H1 (cell line): ENCODE measurements around the gene XPNPEP1. TPM values are rescaled to one million over a fixed set of nuclear protein-coding genes. Genes with fewer than 3 reads are reported as not detected.

Source experiments
- CTCF ChIA-PET: fragments of 300-600 bp; sonication (Branson Sonifier 250); formaldehyde crosslinking; loops from one replicate; lab custom pipeline; 2021; ENCODE audit not compliant: partially characterized antibody; lab: Charles Lee
- POLR2A ChIA-PET: fragments of 300-600 bp; sonication (Branson Sonifier 250); formaldehyde crosslinking; loops from one replicate; lab custom pipeline; 2021; ENCODE audit warnings: inconsistent platforms; ENCODE audit not compliant: partially characterized antibody; lab: Charles Lee
- DNase-seq, 2 experiments: peaks; one replicate each; pipeline versions ENCODE4 v3.0.0 to v3.0.0-alpha.2; 2010 to 2022; ENCODE audit warnings: low spot score in 2 of 2, low read depth in 1 of 2, mixed read lengths in 1 of 2
- FAIRE-seq: peaks from 2 replicates; lab custom pipeline; 2011; peaks lifted over from hg19 to GRCh38; lab: Jason Lieb, UNC
- H2AFZ ChIP-seq: 2 replicates; pipeline ENCODE4 v1.8.1; 2012; ENCODE audit warnings: low read length, inconsistent platforms
- H2AK5ac ChIP-seq: 2 replicates; pipeline ENCODE4 v1.6.1; 2013; ENCODE audit warnings: low read depth, low read length
- H2BK120ac ChIP-seq: replicated peaks from 2 replicates; pipeline ENCODE3; 2013; ENCODE audit warnings: low read depth, low read length, inconsistent platforms
- H2BK12ac ChIP-seq: 2 replicates; pipeline ENCODE4 v1.6.1; 2013; ENCODE audit warnings: low read depth, low read length
- H2BK15ac ChIP-seq: 2 replicates; pipeline ENCODE4 v1.6.1; 2013; ENCODE audit warnings: low read length
- H2BK20ac ChIP-seq: 2 replicates; pipeline ENCODE4 v1.6.1; 2013; ENCODE audit warnings: low read length
- H2BK5ac ChIP-seq: 2 replicates; pipeline ENCODE4 v1.6.1; 2013; ENCODE audit warnings: low read depth, low read length
- H3K14ac ChIP-seq: 2 replicates; pipeline ENCODE4 v1.6.1; 2013; ENCODE audit warnings: inconsistent platforms; ENCODE audit not compliant: insufficient read length
- H3K18ac ChIP-seq: 2 replicates; pipeline ENCODE4 v1.6.1; 2013; ENCODE audit warnings: low read length; ENCODE audit errors: extremely low read depth
- H3K23ac ChIP-seq: 2 replicates; pipeline ENCODE4 v1.6.1; 2013; ENCODE audit warnings: inconsistent platforms; ENCODE audit not compliant: insufficient read length
- H3K23me2 ChIP-seq: 2 replicates; pipeline ENCODE4 v1.6.1; 2013; ENCODE audit warnings: low read depth, low read length
- H3K27ac ChIP-seq: 2 replicates; pipeline ENCODE4 v1.6.1; 2011; ENCODE audit warnings: low read depth, low read length, inconsistent platforms
- H3K27me3 ChIP-seq, 4 experiments: replicated peaks in 1 of 4; 1 replicate in 1 of 4; 2 replicates in 3 of 4; pipeline versions ENCODE4 v1.6.1 to v1.8.1; 2011 to 2013; ENCODE audit warnings: low read length in 3 of 4, mild to moderate bottlenecking in 3 of 4, inconsistent platforms in 2 of 4, mixed read lengths in 2 of 4, moderate library complexity in 1 of 4; ENCODE audit not compliant: control insufficient read depth in 3 of 4, insufficient read depth in 3 of 4; ENCODE audit errors: extremely low read depth in 1 of 4
- H3K36me3 ChIP-seq, 4 experiments: 2 replicates each; pipeline versions ENCODE4 v1.6.1 to v1.8.1; 2011 to 2013; ENCODE audit warnings: mild to moderate bottlenecking in 4 of 4, low read length in 3 of 4, moderate library complexity in 2 of 4, control low read depth in 1 of 4, inconsistent platforms in 1 of 4; ENCODE audit not compliant: insufficient read depth in 4 of 4, control insufficient read depth in 2 of 4
- H3K4ac ChIP-seq: replicated peaks from 2 replicates; pipeline ENCODE3; 2013; ENCODE audit warnings: low read length, low read depth, mixed read lengths, inconsistent platforms; ENCODE audit not compliant: insufficient read length
- H3K4me1 ChIP-seq, 4 experiments: replicated peaks in 1 of 4; 1 replicate in 1 of 4; 2 replicates in 3 of 4; pipeline versions ENCODE4 v1.6.1 to v1.8.1; 2011 to 2013; ENCODE audit warnings: low read length in 3 of 4, inconsistent platforms in 2 of 4, mixed read lengths in 1 of 4; ENCODE audit not compliant: insufficient read depth in 4 of 4, control insufficient read depth in 3 of 4
- H3K4me2 ChIP-seq, 2 experiments: 2 replicates each; pipeline versions ENCODE4 v1.6.1 to v1.8.1; 2011 to 2013; ENCODE audit warnings: low read depth in 2 of 2, low read length in 2 of 2, control low read depth in 1 of 2, inconsistent platforms in 1 of 2, mild to moderate bottlenecking in 1 of 2; ENCODE audit not compliant: insufficient read depth in 1 of 2
- H3K4me3 ChIP-seq, 4 experiments: fragments of 200-600, 300-600 bp in 1 of 4; sonication (generic), shearing (Covaris generic), sonication (Bioruptor Twin) in 1 of 4; 2 replicates each; pipeline versions ENCODE4 v1.5.1 to v1.8.1; 2011 to 2016; ENCODE audit warnings: low read length in 4 of 4, low read depth in 3 of 4, control low read depth in 2 of 4, inconsistent platforms in 2 of 4, mild to moderate bottlenecking in 2 of 4, mixed read lengths in 1 of 4, moderate library complexity in 1 of 4; ENCODE audit not compliant: insufficient read depth in 2 of 4; ENCODE audit errors: extremely low read depth in 1 of 4
- H3K56ac ChIP-seq: replicated peaks from 2 replicates; pipeline ENCODE3; 2013; ENCODE audit warnings: low read depth, mild to moderate bottlenecking, mixed read lengths, low read length, inconsistent platforms; ENCODE audit not compliant: insufficient read length
- H3K79me1 ChIP-seq: 2 replicates; pipeline ENCODE4 v1.6.1; 2013; ENCODE audit warnings: low read depth, low read length, control low read depth
- H3K79me2 ChIP-seq, 2 experiments: 2 replicates each; pipeline versions ENCODE4 v1.6.1 to v1.8.1; 2012 to 2013; ENCODE audit warnings: low read length in 2 of 2, mild to moderate bottlenecking in 2 of 2, inconsistent platforms in 1 of 2; ENCODE audit not compliant: insufficient read depth in 2 of 2, control insufficient read depth in 1 of 2
- H3K9ac ChIP-seq, 4 experiments: replicated peaks in 1 of 4; 1 replicate in 1 of 4; 2 replicates in 3 of 4; pipeline versions ENCODE4 v1.6.1 to v1.8.1; 2011 to 2013; ENCODE audit warnings: low read depth in 3 of 4, low read length in 3 of 4, control low read depth in 2 of 4, mild to moderate bottlenecking in 2 of 4, moderate library complexity in 2 of 4, inconsistent platforms in 1 of 4; ENCODE audit errors: extremely low read depth in 1 of 4
- H3K9me3 ChIP-seq, 2 experiments: 2 replicates each; pipeline versions ENCODE4 v1.6.1 to v1.8.1; 2012 to 2013; ENCODE audit warnings: mild to moderate bottlenecking in 2 of 2, moderate library complexity in 2 of 2, control low read depth in 1 of 2, inconsistent platforms in 1 of 2, low read depth in 1 of 2, low read length in 1 of 2, mixed read lengths in 1 of 2; ENCODE audit not compliant: insufficient read depth in 2 of 2
- H4K20me1 ChIP-seq, 2 experiments: replicated peaks in 1 of 2; 2 replicates each; pipeline versions ENCODE3 to v1.8.1; 2011 to 2013; ENCODE audit warnings: inconsistent platforms in 2 of 2, low read length in 2 of 2, mild to moderate bottlenecking in 1 of 2; ENCODE audit not compliant: insufficient read depth in 2 of 2, control insufficient read depth in 1 of 2
- H4K5ac ChIP-seq: 2 replicates; pipeline ENCODE4 v1.6.1; 2013; ENCODE audit warnings: low read length, low read depth, mixed read lengths, inconsistent platforms; ENCODE audit not compliant: insufficient read length
- H4K8ac ChIP-seq: 2 replicates; pipeline ENCODE4 v1.8.0; 2013; ENCODE audit warnings: mild to moderate bottlenecking, moderate library complexity, low read length, inconsistent platforms; ENCODE audit not compliant: insufficient read depth; ENCODE audit errors: extremely low read depth
- H4K91ac ChIP-seq: replicated peaks from 2 replicates; pipeline ENCODE3; 2013; ENCODE audit warnings: low read length, mixed read lengths, inconsistent platforms; ENCODE audit not compliant: insufficient read length
- CBX5 ChIP-seq: fragments of 300-800, 300-1000 bp; sonication (generic); IDR thresholded peaks from 2 replicates; pipeline ENCODE4 v1.7.1; 2016; ENCODE audit warnings: antibody characterized with exemption, low read length, low read depth
- CHD1 ChIP-seq: IDR thresholded peaks from 2 replicates; pipeline ENCODE4 v1.6.1; 2012; ENCODE audit warnings: low read depth, low read length, improper control_type of control experiment
- KDM1A ChIP-seq: fragments of 200-600, 300-600 bp; sonication (generic); IDR thresholded peaks from 2 replicates; pipeline ENCODE4 v1.7.1; 2016; ENCODE audit warnings: mild to moderate bottlenecking, low read length, borderline replicate concordance
- NRF1 ChIP-seq: IDR thresholded peaks from 2 replicates; pipeline ENCODE4 v1.6.1; 2011; ENCODE audit warnings: mild to moderate bottlenecking, low read depth, low read length, improper control_type of control experiment
- PHF8 ChIP-seq: fragments of 200-600 bp; sonication (generic); conservative IDR thresholded peaks from 2 replicates; pipeline ENCODE4 v1.7.1; 2012; ENCODE audit warnings: low read depth, mild to moderate bottlenecking, inconsistent platforms, low read length, moderate library complexity
- POLR2AphosphoS5 ChIP-seq: IDR thresholded peaks from 2 replicates; pipeline ENCODE4 v1.6.1; 2011; ENCODE audit warnings: low read depth, low read length
- SAP30 ChIP-seq: fragments of 300-600 bp; sonication (generic); IDR thresholded peaks from 2 replicates; pipeline ENCODE4 v1.7.1; 2012; ENCODE audit warnings: low read length, moderate library complexity, mild to moderate bottlenecking, inconsistent platforms; ENCODE audit not compliant: insufficient read depth, insufficient replicate concordance
- SIN3A ChIP-seq, 2 experiments: IDR thresholded peaks in 1 of 2; conservative IDR thresholded peaks in 1 of 2; 2 replicates each; pipeline ENCODE4 v1.6.1; 2011 to 2012; ENCODE audit warnings: low read length in 2 of 2, improper control_type of control experiment in 1 of 2, low read depth in 1 of 2, mild to moderate bottlenecking in 1 of 2
- SP1 ChIP-seq: IDR thresholded peaks from 2 replicates; pipeline ENCODE4 v1.6.1; 2011; ENCODE audit warnings: low read depth, low read length
- SP2 ChIP-seq: IDR thresholded peaks from 2 replicates; pipeline ENCODE4 v1.6.1; 2012; ENCODE audit warnings: mild to moderate bottlenecking, low read length, inconsistent platforms
- SP4 ChIP-seq: IDR thresholded peaks from 2 replicates; pipeline ENCODE4 v1.6.1; 2012; ENCODE audit warnings: low read length, inconsistent platforms
- TCF12 ChIP-seq: IDR thresholded peaks from 2 replicates; pipeline ENCODE4 v1.6.1; 2011; ENCODE audit warnings: low read depth, mild to moderate bottlenecking, low read length
- TEAD4 ChIP-seq: IDR thresholded peaks from 2 replicates; pipeline ENCODE4 v1.6.1; 2012; ENCODE audit warnings: low read depth, low read length, inconsistent platforms, mixed read lengths
- WGBS, 2 experiments: shearing (Covaris generic) in 1 of 2; methylation state at CpG; one replicate each; pipeline versions ENCODE4 v1.1.6 to v1.1.7; 2013 to 2015; ENCODE audit warnings: low lambda C conversion rate in 2 of 2, mixed read lengths in 2 of 2, inconsistent platforms in 1 of 2, low coverage in 1 of 2, missing lambda C conversion rate in 1 of 2; ENCODE audit not compliant: insufficient replicate concordance in 2 of 2, insufficient coverage in 1 of 2, insufficient read length in 1 of 2; ENCODE audit errors: extremely low coverage in 1 of 2, missing lambda C conversion rate in 1 of 2; 5-methylcytosine and 5-hydroxymethylcytosine counted together
- polyA plus RNA-seq, 7 experiments: library from polyadenylated mRNA; depleted of rRNA in 3 of 7; stranded (reverse) in 5 of 7; unstranded in 2 of 7; fragments of >200 nt in 5 of 7; fragments of 200-250 nt in 2 of 7; gene quantifications; 1 replicate in 5 of 7; 2 replicates in 1 of 7; 4 replicates in 1 of 7; pipeline versions ENCODE4 v1.2.1 to v1.2.3, GENCODE V29; 2011 to 2013; ENCODE audit warnings: missing spikeins in 2 of 7, mixed read lengths in 2 of 7
- total RNA-seq: library from RNA; stranded (reverse); fragmentation: NEBNext Ultra II Directional; extraction: Animal tissue kit (Norgen Biotek cat#: 25700); gene quantifications from 2 replicates; pipeline ENCODE4 v1.2.1, GENCODE V29; 2021
- TF ChIP-seq, protein P1 (sequence below): IDR thresholded peaks from 2 replicates; pipeline ENCODE4 v1.6.1; 2012; ENCODE audit warnings: low read length, inconsistent platforms

The XPNPEP1 gene
- total and polyA plus RNA-seq, 2 of the 8 experiments (the other 6 are each of a cell fraction or from before 2014, with no cell fraction given), result 61.1 to 201 TPM

DNA sequence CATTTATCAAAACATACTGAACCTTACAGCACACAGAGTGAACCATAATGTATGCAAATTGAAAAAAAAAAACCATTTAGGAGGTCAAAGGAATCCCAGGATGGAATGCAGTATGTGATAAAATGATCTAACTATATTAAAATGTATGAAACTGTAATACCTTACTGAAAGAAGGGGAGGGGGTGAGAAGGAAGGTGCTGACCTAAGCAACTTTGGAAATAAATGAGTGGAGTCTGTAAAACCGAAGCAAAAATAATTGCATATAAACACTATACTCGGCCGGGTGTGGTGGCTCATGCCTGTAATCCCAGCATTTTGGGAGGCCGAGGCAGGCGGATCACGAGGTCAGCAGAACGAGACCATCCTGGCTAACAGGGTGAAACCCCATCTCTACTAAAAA lies 69.4 kb downstream of the XPNPEP1 start:
- POLR2A ChIA-PET, result no interaction called here
- WGBS, 2 experiments, result 95% methylated on average over 7 of the region's 7 CpGs; no CpG with 5 or more reads in 1 of the 2 experiments

More for the DNA sequence above, 69.4 kb downstream of the XPNPEP1 start:
- Histone ChIP-seq H2AFZ (no peak overlapping the region), H3K27me3 (no peaks in the 10 kb centered on the region), H3K4me3 (no peak overlapping the region), H3K36me3 (no peaks in the 10 kb centered on the region), H3K79me2 (no peaks in the 10 kb centered on the region), H3K4me2 (no peak overlapping the region), H2BK5ac (no peak overlapping the region), H2BK15ac (no peak overlapping the region), H3K79me1 (no peaks in the 10 kb centered on the region), H2AK5ac (no peak overlapping the region), H2BK20ac (no peak overlapping the region), H3K9me3 (no peaks in the 10 kb centered on the region), H3K18ac (no peak overlapping the region), H4K20me1 (no peaks in the 10 kb centered on the region), H4K5ac (no peak overlapping the region), H4K91ac (no peak overlapping the region), H3K4ac (no peak overlapping the region), H3K23me2 (no peaks in the 10 kb centered on the region), H2BK120ac (no peak overlapping the region), H3K23ac (no peak overlapping the region), H3K56ac (no peak overlapping the region), H4K8ac (no peak overlapping the region), H3K9ac (no peak overlapping the region), H3K14ac (no peak overlapping the region), H2BK12ac (no peak overlapping the region), H3K27ac (no peak overlapping the region)
- FAIRE-seq, result no peak
- no peak for DNase-seq
- CTCF ChIA-PET, result interaction anchor here (0.6 to 4.1 kb wide), 8 partner anchors 10 to 402 kb away, joined by 3 to 25 read pairs (median 5); no protein-coding TSS in a partner anchor
- TF ChIP-seq, protein P1, sequence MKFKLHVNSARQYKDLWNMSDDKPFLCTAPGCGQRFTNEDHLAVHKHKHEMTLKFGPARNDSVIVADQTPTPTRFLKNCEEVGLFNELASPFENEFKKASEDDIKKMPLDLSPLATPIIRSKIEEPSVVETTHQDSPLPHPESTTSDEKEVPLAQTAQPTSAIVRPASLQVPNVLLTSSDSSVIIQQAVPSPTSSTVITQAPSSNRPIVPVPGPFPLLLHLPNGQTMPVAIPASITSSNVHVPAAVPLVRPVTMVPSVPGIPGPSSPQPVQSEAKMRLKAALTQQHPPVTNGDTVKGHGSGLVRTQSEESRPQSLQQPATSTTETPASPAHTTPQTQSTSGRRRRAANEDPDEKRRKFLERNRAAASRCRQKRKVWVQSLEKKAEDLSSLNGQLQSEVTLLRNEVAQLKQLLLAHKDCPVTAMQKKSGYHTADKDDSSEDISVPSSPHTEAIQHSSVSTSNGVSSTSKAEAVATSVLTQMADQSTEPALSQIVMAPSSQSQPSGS, result no peak
- no peak for TF ChIP-seq PHF8
- TF ChIP-seq SP2, result no peak
- TF ChIP-seq CBX5, result no peak
- no peak for TF ChIP-seq SAP30
- no peak for TF ChIP-seq TEAD4
- no peak for TF ChIP-seq SIN3A (conservative IDR thresholded peaks at IDR 0.05 in 1 of 2, IDR thresholded peaks at IDR 0.05 in 1 of 2; ENCODE audit: low read depth in 1 of 2, low read length in 2 of 2)
- TF ChIP-seq KDM1A, result no peak
- no peak for TF ChIP-seq POLR2AphosphoS5
- no peak for TF ChIP-seq SP1
- no peak for TF ChIP-seq CHD1
- no peak for TF ChIP-seq NRF1
- no peak for TF ChIP-seq SP4
- TF ChIP-seq TCF12, result no peak
- TF ChIP-seq, all 59 proteins: peak for 0
- no peaks in the 10 kb centered on the region for H3K4me1 ChIP-seq
